HL-60 (cell line): ENCODE measurements around the gene CNTNAP5.

Experiments
- DNase-seq, 2 experiments: peaks; one replicate each; pipeline ENCODE4 v3.0.0-alpha.2; 2010 to 2020; ENCODE audit warnings: low read depth in 1 of 2, low spot score in 1 of 2
- H3K27ac ChIP-seq: fragments of 250-450 bp; sonication (Bioruptor Pico); replicated peaks from 2 replicates; pipeline ENCODE4 v1.5.1; 2020; ENCODE audit warnings: mild to moderate bottlenecking, moderate library complexity
- H3K27me3 ChIP-seq: fragments of 250-450 bp; sonication (Bioruptor Pico); 2 replicates; pipeline ENCODE4 v1.5.1; 2021; ENCODE audit warnings: mild to moderate bottlenecking, moderate library complexity; ENCODE audit not compliant: insufficient read depth, poor library complexity, severe bottlenecking
- H3K4me3 ChIP-seq: replicated peaks from 2 replicates; pipeline ENCODE4 v1.5.1; 2011; ENCODE audit warnings: mild to moderate bottlenecking, control low read depth, low read length; ENCODE audit not compliant: insufficient read depth
- CTCF ChIP-seq: IDR thresholded peaks from one replicate; pipeline ENCODE4 v1.5.1; 2011; ENCODE audit warnings: low read length, control low read depth, inconsistent platforms; ENCODE audit not compliant: insufficient read depth
- GABPA ChIP-seq: IDR thresholded peaks from 2 replicates; pipeline ENCODE4 v1.6.1; 2012; ENCODE audit warnings: low read depth
- POLR2AphosphoS5 ChIP-seq: IDR thresholded peaks from 2 replicates; pipeline ENCODE4 v1.6.1; 2012; ENCODE audit warnings: low read depth
- REST ChIP-seq: IDR thresholded peaks from 2 replicates; pipeline ENCODE4 v1.6.1; 2012; ENCODE audit warnings: low read depth; ENCODE audit not compliant: insufficient replicate concordance
- SPI1 ChIP-seq: IDR thresholded peaks from 2 replicates; pipeline ENCODE4 v1.6.1; 2012; ENCODE audit warnings: low read depth, mild to moderate bottlenecking, borderline replicate concordance

The CNTNAP5 gene

GRCh38 chr2:124649001-124649400, 623.9 kb downstream of the CNTNAP5 start:
- Histone ChIP-seq H3K27me3 (no peaks in the 10 kb centered on the region), H3K4me3 (no peak overlapping the region)
- TF ChIP-seq REST (no peak), CTCF (no peak), GABPA (no peak), POLR2AphosphoS5 (no peak), SPI1 (no peak)

GRCh38 chr2:124652099-124652498, 627.0 kb downstream of the CNTNAP5 start:
- TF ChIP-seq REST (no peak), CTCF (no peak), GABPA (no peak), POLR2AphosphoS5 (no peak), SPI1 (no peak)
- Histone ChIP-seq H3K27ac (no peak overlapping the region), H3K4me3 (no peak overlapping the region), H3K27me3 (no peaks in the 10 kb centered on the region)
- DNase-seq = no peak

More at GRCh38 chr2:124649001-124649400, 623.9 kb downstream of the CNTNAP5 start:
- H3K27ac ChIP-seq = no peak overlapping the region
- no peak for DNase-seq

- no peaks in the 10 kb centered on the region for H3K27me3 ChIP-seq
Measured at GRCh38 chr2:124658373-124658772, 633.3 kb downstream of the CNTNAP5 start.

More at GRCh38 chr2:124658373-124658772, 633.3 kb downstream of the CNTNAP5 start:
- H3K27ac ChIP-seq = no peak overlapping the region
- no peak overlapping the region for H3K4me3 ChIP-seq
- no peak for DNase-seq
- TF ChIP-seq GABPA (no peak), POLR2AphosphoS5 (no peak), REST (no peak), SPI1 (no peak)
